HAP-1 (cell line): ENCODE results near the gene FAM168B.
A peak's percentile ranks its signal among the peaks of the same experiment; 100 is the strongest.

Source experiments
- DNase-seq, 2 experiments: peaks; one replicate each; pipeline ENCODE4 v3.0.0-alpha.2; 2016 to 2020; ENCODE audit warnings: low spot score in 2 of 2
- H3K27me3 ChIP-seq: fragments of 250-450 bp; sonication (Bioruptor Pico); 2 replicates; pipeline ENCODE4 v1.5.1; 2020; ENCODE audit warnings: low read depth, mild to moderate bottlenecking, moderate library complexity
- H3K36me3 ChIP-seq: fragments of 250-450 bp; sonication (Bioruptor Pico); replicated peaks from 2 replicates; pipeline ENCODE4 v1.5.1; 2020; ENCODE audit warnings: mild to moderate bottlenecking
- H3K4me1 ChIP-seq: fragments of 250-450 bp; sonication (Bioruptor Pico); 2 replicates; pipeline ENCODE4 v1.5.1; 2020; ENCODE audit warnings: mild to moderate bottlenecking
- H3K4me3 ChIP-seq: fragments of 250-450 bp; sonication (Bioruptor Pico); 2 replicates; pipeline ENCODE4 v1.5.1; 2020; ENCODE audit warnings: mild to moderate bottlenecking, moderate library complexity
- H3K9me3 ChIP-seq: fragments of 250-450 bp; sonication (Bioruptor Pico); 2 replicates; pipeline ENCODE4 v1.5.1; 2020; ENCODE audit warnings: mild to moderate bottlenecking, moderate library complexity
- in situ Hi-C: fragments of 300-500 bp; cut with MboI; formaldehyde crosslinking; loops from 3 replicates; pipeline ENCODE4 v1.14.3; 2020; ENCODE audit warnings: low sequenced_read_pairs, inconsistent platforms, mixed read lengths

The FAM168B gene

GRCh38 chr2:131093006-131093695, at the start of gene FAM168B:
Gene FAM168B (minus strand): TSS chr2:131093460. CDS start chr2:131082646, 10,814 bp downstream.
- H3K4me1 ChIP-seq: peaks cover 12% of the 10 kb centered on the region
- DNase-seq: peak; percentile 77 to 88
- in situ Hi-C loops: loop anchor here (25.0 kb wide), 1 partner anchor 906 kb away; the partner anchor contains the start of genes MZT2B, SMPD4 and TUBA3E
- H3K4me3 ChIP-seq: peak within 1 kb of the TSS; percentile 89
- no peaks in the 10 kb centered on the region for H3K9me3 ChIP-seq
- H3K27me3 ChIP-seq: no peaks in the 10 kb centered on the region
- peaks cover 23% of the 10 kb centered on the region for H3K36me3 ChIP-seq

DNA sequence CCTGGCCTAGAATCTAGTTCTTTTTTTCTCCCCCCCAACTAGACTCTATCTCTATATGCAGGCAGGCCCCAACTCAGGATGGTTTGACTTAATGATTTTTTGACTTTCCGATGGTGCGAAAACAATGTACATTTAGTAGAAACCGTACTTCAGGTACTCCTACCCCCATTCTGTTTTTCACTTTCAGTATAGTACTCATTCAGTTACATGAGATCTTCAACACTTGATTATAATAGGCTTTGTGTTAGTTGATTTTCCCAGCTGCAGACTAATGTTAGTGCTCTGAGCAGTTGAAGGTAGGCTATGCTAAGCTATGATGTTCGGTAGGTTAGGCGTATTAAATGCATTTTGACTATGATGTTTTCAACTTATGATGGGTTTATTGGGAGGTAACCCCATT, 49.6 kb upstream of the FAM168B start:
- Histone ChIP-seq H3K4me1 (no peaks in the 10 kb centered on the region), H3K27me3 (no peaks in the 10 kb centered on the region), H3K4me3 (no peak overlapping the region), H3K36me3 (peaks cover 41% of the 10 kb centered on the region), H3K9me3 (no peaks in the 10 kb centered on the region)
- in situ Hi-C loops: loop anchor here (25.0 kb wide), 2 partner anchors 369 to 519 kb away; no protein-coding TSS in a partner anchor
- DNase-seq: no peak

DNA sequence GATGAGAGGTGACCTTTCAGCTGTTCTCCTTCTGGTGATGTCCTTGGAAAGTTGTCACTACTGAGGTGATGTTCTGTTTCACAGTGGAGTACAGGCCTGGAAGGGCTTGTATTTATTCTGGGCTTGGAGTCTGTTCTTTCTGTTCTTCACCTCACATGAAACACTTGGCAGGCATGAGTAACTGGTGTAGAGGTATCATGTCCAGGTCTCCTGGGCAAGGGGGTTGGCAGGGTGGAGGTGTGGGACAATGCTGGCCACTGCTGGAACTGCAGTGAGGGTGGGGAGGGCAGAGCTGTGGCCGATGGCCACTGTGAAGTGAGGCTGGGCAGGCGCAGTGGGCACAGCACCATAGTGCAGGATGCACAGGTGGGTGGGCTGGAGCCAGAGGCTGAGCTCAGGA, 47.3 kb upstream of the FAM168B start:
- in situ Hi-C loops: loop anchor here (25.0 kb wide), 2 partner anchors 372 to 522 kb away; no protein-coding TSS in a partner anchor
- peaks cover 4% of the 10 kb centered on the region; the same call in 1 of the 2 replicates for H3K4me1 ChIP-seq
- H3K27me3 ChIP-seq: no peaks in the 10 kb centered on the region
- H3K9me3 ChIP-seq: no peaks in the 10 kb centered on the region
- DNase-seq: no peak
- H3K4me3 ChIP-seq: no peak overlapping the region
- H3K36me3 ChIP-seq: peaks cover 35% of the 10 kb centered on the region

DNA sequence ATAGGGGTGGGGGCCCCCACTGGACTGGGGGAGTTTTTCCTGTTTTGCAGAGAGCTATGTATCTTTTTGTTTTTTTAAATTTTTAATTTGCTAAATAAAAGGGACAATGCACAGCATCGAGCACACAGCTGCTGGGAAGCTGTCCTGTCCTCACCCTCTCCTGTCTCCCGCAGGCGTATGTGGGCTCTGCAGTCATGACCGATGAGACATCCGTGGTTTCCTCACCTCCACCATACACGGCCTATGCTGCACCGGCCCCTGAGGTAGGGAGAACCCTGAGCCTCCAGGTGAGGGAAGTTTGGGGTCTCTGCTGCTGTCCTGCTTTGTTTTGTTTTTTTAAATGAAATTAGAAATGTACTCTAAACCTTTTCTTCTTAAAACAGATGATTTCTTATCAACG, 39.5 kb upstream of the FAM168B start:
- DNase-seq: no peak
- in situ Hi-C loops: loop anchor here (25.0 kb wide), 2 partner anchors 380 to 530 kb away; no protein-coding TSS in a partner anchor
- Histone ChIP-seq H3K9me3 (no peaks in the 10 kb centered on the region; the same call in 1 of the 2 replicates), H3K27me3 (no peaks in the 10 kb centered on the region), H3K4me1 (peaks cover 4% of the 10 kb centered on the region), H3K36me3 (peaks cover 42% of the 10 kb centered on the region), H3K4me3 (no peak overlapping the region)

DNA sequence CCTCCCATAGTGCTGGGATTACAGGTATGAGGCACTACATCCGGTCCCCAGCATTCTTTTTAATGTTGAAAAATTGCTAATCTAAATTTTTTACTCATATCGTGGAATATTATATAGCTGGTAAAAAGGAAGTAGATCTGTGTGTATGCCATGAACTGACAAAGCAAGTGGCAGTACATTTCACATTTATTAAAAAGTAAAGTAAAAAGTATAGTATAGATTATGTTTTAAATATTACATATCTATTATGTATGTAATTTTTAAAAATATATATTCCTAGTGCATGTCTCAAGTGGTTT, 37.0 kb upstream of the FAM168B start:
- no peak for DNase-seq
- Histone ChIP-seq H3K4me3 (no peak overlapping the region), H3K9me3 (no peaks in the 10 kb centered on the region; the same call in 1 of the 2 replicates), H3K4me1 (peaks cover 11% of the 10 kb centered on the region), H3K36me3 (peaks cover 56% of the 10 kb centered on the region), H3K27me3 (no peaks in the 10 kb centered on the region)
- in situ Hi-C loops: loop anchor here (25.0 kb wide), 2 partner anchors 382 to 532 kb away; no protein-coding TSS in a partner anchor

DNA sequence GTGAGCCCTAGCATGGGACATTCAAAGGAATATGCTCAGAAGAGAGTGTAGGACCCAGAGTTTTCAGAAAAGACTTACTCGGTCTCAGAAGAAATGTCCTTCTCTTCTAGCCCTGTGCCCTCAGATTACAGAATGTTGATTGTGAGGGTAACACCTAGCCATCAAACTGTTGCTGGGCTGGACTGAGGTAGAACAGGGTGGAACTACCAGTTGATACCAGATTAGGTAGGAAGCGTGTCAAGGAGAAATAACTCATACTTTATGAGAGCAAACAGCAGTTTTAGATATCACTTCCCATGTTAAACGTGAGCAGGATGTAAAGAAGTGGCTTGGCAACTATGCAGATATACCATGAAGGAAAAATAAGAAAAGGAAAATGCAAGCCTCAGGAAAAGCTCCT, 34.7 kb upstream of the FAM168B start:
- Histone ChIP-seq H3K4me1 (peaks cover 16% of the 10 kb centered on the region), H3K36me3 (peaks cover 53% of the 10 kb centered on the region)
- in situ Hi-C loops: loop anchor here (25.0 kb wide), 2 partner anchors 384 to 534 kb away; no protein-coding TSS in a partner anchor

GRCh38 chr2:131127076-131127475, 33.8 kb upstream of the FAM168B start:
- DNase-seq: no peak
- H3K9me3 ChIP-seq: no peaks in the 10 kb centered on the region; the same call in 1 of the 2 replicates
- no peaks in the 10 kb centered on the region for H3K27me3 ChIP-seq
- H3K4me1 ChIP-seq: peaks cover 16% of the 10 kb centered on the region
- H3K4me3 ChIP-seq: no peak overlapping the region
- in situ Hi-C loops: loop anchor here (25.0 kb wide), 2 partner anchors 385 to 535 kb away; no protein-coding TSS in a partner anchor
- peaks cover 51% of the 10 kb centered on the region for H3K36me3 ChIP-seq

More for the DNA sequence above, 34.7 kb upstream of the FAM168B start:
- no peaks in the 10 kb centered on the region for H3K27me3 ChIP-seq
- no peak for DNase-seq
- H3K9me3 ChIP-seq: no peaks in the 10 kb centered on the region; the same call in 1 of the 2 replicates
- H3K4me3 ChIP-seq: no peak overlapping the region

- no peak for DNase-seq
Measured at GRCh38 chr2:131126436-131126835, 33.2 kb upstream of the FAM168B start.

GRCh38 chr2:131125195-131125757, 32.0 kb upstream of the FAM168B start:
- in situ Hi-C loops: loop anchor here (25.0 kb wide), 2 partner anchors 387 to 537 kb away; no protein-coding TSS in a partner anchor
- peaks cover 48% of the 10 kb centered on the region for H3K36me3 ChIP-seq

More at GRCh38 chr2:131126436-131126835, 33.2 kb upstream of the FAM168B start:
- peaks cover 54% of the 10 kb centered on the region for H3K36me3 ChIP-seq
- no peaks in the 10 kb centered on the region; the same call in 1 of the 2 replicates for H3K9me3 ChIP-seq
- no peaks in the 10 kb centered on the region for H3K27me3 ChIP-seq
- in situ Hi-C loops: loop anchor here (25.0 kb wide), 2 partner anchors 386 to 536 kb away; no protein-coding TSS in a partner anchor
- H3K4me3 ChIP-seq: no peak overlapping the region
- peaks cover 16% of the 10 kb centered on the region for H3K4me1 ChIP-seq

GRCh38 chr2:131123192-131123591, 29.9 kb upstream of the FAM168B start:
- Histone ChIP-seq H3K36me3 (peaks cover 32% of the 10 kb centered on the region), H3K9me3 (no peaks in the 10 kb centered on the region; the same call in 1 of the 2 replicates), H3K4me3 (no peak overlapping the region), H3K27me3 (no peaks in the 10 kb centered on the region), H3K4me1 (peaks cover 16% of the 10 kb centered on the region)
- in situ Hi-C loops: loop anchor here (25.0 kb wide), 1 partner anchor 761 kb away; the partner anchor contains the start of gene PTPN18
- no peak for DNase-seq

More at GRCh38 chr2:131125195-131125757, 32.0 kb upstream of the FAM168B start:
- peak; percentile 28 to 29 for DNase-seq
- Histone ChIP-seq H3K9me3 (no peaks in the 10 kb centered on the region; the same call in 1 of the 2 replicates), H3K4me3 (no peak overlapping the region), H3K4me1 (peaks cover 16% of the 10 kb centered on the region), H3K27me3 (no peaks in the 10 kb centered on the region)

DNA sequence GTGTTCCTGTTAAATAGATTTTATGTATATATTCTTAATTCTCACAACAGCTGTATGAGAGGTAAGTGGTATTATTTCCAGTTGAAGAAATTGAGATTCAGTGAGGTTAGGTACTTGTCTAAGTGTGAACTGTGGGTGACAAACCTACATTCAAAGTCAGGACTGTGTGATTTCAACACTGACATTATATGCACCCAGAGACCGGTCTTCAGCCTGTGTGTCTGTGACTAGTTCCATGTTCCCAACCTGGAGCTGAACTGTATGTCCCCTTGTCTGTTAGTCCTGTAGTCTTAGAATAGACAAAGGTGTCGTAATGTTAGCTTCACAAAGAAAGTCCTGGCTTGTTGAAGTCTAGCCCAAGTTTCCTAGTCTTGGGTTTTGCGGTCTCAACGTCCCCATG, 29.2 kb upstream of the FAM168B start:
- Histone ChIP-seq H3K9me3 (no peaks in the 10 kb centered on the region), H3K36me3 (peaks cover 25% of the 10 kb centered on the region), H3K4me1 (peaks cover 16% of the 10 kb centered on the region), H3K4me3 (no peak overlapping the region), H3K27me3 (no peaks in the 10 kb centered on the region)
- DNase-seq: no peak
- in situ Hi-C loops: loop anchor here (25.0 kb wide), 1 partner anchor 760 kb away; the partner anchor contains the start of gene PTPN18

DNA sequence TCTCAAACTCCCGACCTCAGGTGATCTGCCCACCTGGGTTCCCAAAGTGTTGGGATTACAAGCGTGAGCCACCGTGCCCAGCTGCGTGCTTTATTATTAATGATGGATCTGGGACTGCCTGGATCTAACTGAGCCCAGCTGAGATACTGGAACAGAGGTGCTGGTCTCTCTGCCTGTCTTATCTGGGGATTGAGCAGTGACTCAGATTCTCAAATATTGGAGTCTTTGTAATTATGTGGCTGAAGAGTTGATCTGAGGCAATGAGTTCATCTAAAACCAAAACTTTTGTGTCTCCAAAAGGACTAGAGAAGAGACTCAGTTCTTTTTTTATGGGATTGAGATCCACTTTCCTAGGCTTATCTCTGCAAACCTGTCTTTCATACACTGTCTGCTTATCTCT, 28.2 kb upstream of the FAM168B start:
- Histone ChIP-seq H3K4me1 (peaks cover 8% of the 10 kb centered on the region), H3K9me3 (no peaks in the 10 kb centered on the region), H3K27me3 (no peaks in the 10 kb centered on the region), H3K36me3 (peaks cover 21% of the 10 kb centered on the region), H3K4me3 (no peak overlapping the region)
- in situ Hi-C loops: loop anchor here (25.0 kb wide), 1 partner anchor 759 kb away; the partner anchor contains the start of gene PTPN18
- DNase-seq: no peak

GRCh38 chr2:131120815-131121317, 27.6 kb upstream of the FAM168B start:
- no peaks in the 10 kb centered on the region for H3K27me3 ChIP-seq
- no peak overlapping the region for H3K4me3 ChIP-seq
- peaks cover 4% of the 10 kb centered on the region for H3K4me1 ChIP-seq
- peaks cover 20% of the 10 kb centered on the region for H3K36me3 ChIP-seq
- in situ Hi-C loops: loop anchor here (25.0 kb wide), 1 partner anchor 759 kb away; the partner anchor contains the start of gene PTPN18
- no peak for DNase-seq
- no peaks in the 10 kb centered on the region for H3K9me3 ChIP-seq
